GM21526 (cell line): ENCODE measurements around the gene ZFP3.
"Not testable (repeated sequence)": the region's sequence is repeated elsewhere in the genome, so short reads cannot be mapped to it uniquely, and the experiment has no call there.

Experiments
- ATAC-seq: cut with Tn5 transposase; IDR thresholded peaks from one replicate; pipeline ENCODE4 v1.9.1; 2021; ENCODE audit warnings: moderate library complexity; ENCODE audit not compliant: unreplicated experiment, low FRiP score

ZFP3 gene

GRCh38 chr17:5077275-5077674, 992 bp upstream of the ZFP3 start:
- not testable (repeated sequence) for ATAC-seq

GRCh38 chr17:5077781-5078105, 524 bp upstream of the ZFP3 start:
- no peak for ATAC-seq

- ATAC-seq, result no peak
These were observed 2.3 kb downstream of the ZFP3 start for GRCh38 chr17:5080591-5080990.

- no peak for ATAC-seq
These were observed 14.1 kb downstream of the ZFP3 start for GRCh38 chr17:5092218-5093010.

GRCh38 chr17:5096731-5097100, 18.4 kb downstream of the ZFP3 start:
- no peak for ATAC-seq

GRCh38 chr17:5097101-5097834, 19.0 kb downstream of the ZFP3 start:
- no peak for ATAC-seq

- ATAC-seq, result no peak
These were observed 21.0 kb downstream of the ZFP3 start for GRCh38 chr17:5099271-5099670.

- ATAC-seq, result no peak
These were observed 22.6 kb downstream of the ZFP3 start for GRCh38 chr17:5100832-5101231.

GRCh38 chr17:5110816-5111215, 32.5 kb downstream of the ZFP3 start:
- ATAC-seq, result no peak

DNA sequence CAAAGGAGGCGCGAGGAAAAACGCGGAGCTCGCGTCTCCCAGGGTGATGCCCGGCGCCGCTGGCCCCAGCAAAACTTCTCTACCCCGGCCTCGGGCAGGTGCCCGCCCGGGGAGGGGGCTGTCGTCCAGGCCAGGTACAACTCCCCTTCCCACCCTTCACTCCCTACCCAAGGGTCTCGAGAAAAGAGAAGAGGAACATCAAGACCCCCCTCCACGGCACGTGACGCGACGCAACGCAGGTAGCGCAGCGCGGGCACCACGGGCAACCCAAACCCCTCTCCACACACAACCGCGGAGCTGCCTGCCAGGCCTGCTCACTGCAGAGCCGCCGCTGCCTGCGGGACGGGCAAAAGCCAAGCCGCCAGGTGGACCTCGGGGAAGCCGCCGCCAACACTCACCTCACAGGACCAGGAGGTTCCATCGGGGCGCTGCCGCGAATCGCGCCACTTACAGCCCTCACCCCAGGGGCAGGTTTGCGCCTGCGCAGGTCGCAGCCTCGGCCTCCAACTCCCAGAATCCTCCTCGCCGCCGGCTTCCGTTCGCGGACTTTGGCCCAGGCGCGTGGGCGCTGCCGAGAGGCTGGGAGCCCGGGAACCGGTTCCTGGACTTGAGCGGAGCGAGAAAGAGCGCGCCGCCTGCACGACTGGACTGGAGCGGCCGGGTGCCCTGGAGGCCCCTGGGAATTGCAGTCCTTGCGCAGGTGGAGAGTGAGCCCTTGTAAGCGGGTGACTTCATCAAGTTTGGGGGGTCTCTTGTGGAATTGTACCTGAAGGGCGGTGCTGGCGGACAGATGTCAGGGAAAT, 33.3 kb downstream of the ZFP3 start, which contains the start of gene ZNF232:
Gene ZNF232 (minus strand): TSS at position 477 of the 803 bp plus-strand sequence. CDS start 56 bp downstream, at position 421.
- peak; percentile 78 for ATAC-seq

DNA sequence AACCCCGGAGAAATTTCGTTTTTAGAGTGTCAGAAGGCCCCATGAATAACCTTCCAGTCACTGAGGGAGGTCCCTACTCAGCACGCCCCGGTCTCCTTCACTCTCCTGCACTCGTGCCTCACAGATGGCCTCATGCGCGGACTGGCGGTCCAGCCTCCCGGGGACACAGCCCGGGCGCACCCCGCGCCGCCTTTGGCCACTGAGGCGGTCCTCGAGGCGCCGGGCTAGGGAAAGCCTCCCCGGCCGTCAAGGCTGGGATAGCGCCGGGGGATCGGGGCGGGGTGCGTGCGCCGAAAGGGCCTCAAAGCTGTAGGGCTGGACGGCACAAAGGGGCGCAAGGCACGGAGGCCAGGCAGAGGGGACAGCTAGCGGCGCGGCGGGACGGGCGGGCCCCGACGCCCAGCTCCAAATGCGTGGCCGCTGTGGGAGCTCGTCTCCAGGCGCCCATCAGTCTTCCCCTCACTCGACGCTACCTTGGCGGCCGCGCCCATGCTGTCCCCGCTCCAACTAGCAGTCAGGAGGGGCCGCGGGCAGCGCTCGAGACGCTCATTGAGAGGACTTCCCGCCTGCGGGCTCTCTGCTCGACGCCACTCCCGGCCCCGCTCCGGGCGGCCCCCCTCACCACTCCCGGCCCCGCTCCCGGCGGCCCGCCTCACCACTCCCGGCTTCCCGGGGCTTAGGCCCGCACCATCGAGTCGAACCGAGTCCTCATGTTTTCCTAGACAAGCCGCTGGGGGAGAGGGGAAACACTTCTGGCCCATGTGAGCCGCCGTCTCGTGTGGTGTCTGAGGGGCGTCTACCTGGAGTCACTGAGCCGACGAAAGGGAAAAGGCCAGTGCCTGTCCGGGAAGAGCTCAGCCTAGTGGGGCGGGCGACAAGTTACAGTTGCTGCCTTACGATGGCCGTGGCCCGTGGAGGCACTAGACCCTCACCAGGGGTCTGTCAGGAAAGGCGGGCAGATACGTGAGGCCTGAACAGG, 37.7 kb downstream of the ZFP3 start, which contains the start of gene USP6:
Gene USP6 (plus strand): TSS at position 360 of the 979 bp plus-strand sequence. CDS start 14,336 bp downstream, outside the sequence.
- no peak for ATAC-seq

DNA sequence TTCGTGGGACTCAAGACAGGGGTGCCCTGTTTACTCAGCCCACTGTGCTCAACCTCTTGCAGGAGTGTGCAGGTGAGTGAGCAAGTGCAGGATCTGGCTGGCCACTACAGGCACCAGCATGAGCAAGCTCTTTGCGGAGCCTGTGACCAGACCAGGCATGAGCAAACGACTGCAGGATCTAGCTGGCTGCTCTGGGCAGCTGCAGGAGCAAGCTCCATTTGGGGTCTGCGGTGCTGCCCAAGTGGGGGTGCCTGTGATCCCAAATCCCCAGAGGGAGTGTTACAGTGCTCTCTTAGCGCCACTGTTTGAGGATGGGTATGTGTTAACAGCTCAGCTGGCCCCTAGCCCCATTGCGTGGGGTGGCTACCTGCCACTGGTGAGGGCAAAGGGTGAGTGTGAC, 40.0 kb downstream of the ZFP3 start:
- ATAC-seq, result no peak

DNA sequence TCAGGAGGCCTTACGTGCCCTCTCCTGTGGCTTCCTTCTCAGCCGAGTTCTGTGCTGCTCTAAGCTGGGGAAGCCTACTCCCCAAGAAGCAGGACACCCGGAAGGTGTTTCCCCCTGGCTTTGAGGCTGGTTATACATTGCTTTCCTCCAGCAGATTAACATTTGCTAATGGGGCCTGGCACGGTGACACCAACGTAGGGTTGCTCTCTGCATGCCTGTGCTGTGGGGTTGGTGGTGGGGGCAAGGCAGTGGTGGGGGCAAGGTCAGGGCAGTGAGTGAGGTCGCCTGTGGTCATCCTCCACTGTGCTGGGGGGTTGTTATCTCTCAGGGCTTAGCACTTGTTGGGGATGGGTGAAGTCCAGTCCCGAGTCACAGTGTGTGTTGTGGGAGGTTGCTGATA, 41.8 kb downstream of the ZFP3 start:
- ATAC-seq, result no peak

DNA sequence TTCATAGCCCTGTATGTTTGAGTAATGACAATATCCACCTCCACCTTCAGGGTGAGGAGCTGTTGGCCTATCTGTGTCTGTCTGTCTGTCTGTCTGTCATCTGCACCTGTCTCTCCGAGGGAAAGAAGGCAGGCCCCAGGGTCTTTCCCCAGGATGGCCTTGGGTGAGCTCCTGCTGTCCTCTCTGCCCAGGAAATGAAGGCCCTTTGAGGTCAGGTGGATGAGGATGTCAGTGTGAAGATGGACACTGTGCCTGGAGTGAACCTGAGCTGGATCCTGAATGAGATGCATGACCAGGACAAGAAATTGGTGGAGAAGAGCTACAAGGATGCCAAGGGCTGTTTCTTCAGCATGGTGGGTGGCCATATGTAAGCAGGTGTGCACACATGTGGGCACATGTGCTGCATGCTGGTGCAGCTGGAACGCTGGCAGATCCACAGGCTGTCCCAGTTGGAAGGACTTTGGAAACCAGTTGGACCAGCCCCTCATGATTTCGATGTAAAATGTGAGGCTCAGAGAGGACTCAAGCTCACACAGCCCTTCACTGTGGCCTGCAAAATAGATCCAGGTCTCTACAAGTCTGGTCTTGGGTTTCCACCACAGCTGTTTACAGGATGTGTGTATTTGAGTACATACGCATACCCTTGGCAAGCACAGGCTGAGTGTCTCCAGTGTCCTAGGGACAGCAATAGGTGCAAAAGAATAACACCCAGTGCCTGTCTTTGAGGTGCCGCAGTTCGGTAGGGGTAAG, 42.3 kb downstream of the ZFP3 start:
- not testable (repeated sequence) for ATAC-seq

GRCh38 chr17:5121186-5121841, 43.0 kb downstream of the ZFP3 start:
- no peak for ATAC-seq

- ATAC-seq, result not testable (repeated sequence)
These were observed 43.8 kb downstream of the ZFP3 start for GRCh38 chr17:5122056-5122455.

DNA sequence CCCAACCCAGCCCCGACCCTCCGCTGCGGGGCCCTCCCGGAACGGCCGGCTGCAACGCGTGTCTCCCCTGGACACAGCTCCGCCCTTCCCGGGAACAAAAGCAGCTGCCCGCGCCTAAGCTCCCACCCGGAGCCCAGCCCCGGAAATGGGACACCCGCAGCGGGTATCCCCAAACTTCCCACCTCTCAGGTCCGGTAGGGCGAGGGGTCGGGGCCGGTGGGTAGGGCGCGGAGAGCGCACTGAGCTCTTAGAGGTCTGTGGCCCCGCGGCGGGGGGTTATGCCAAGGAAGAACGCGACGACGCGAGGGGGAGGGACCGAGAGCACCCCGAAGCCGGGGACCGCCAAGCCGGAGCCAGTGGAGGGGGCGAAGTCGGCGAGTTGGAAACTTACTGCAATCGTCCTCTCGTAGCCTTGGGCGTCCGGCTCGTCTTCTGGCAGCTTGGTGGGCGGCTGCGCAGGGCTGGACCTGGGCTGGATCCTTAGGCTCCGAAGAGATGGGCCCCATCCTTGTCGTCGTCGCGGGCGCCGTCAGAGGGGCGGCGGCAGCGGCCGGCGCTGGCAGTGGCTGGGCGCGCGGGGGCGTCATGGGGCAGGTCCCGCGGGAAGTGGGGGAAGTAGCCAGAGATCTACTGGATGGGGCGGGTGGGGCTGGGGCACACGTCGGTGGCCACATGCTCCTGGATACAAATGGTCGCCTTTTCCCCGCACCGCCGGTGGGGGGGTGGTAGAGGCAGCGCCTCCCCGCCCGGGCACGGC, 44.5 kb downstream of the ZFP3 start:
- no peak for ATAC-seq
